ENCODE data around the gene IDNK.

DNA sequence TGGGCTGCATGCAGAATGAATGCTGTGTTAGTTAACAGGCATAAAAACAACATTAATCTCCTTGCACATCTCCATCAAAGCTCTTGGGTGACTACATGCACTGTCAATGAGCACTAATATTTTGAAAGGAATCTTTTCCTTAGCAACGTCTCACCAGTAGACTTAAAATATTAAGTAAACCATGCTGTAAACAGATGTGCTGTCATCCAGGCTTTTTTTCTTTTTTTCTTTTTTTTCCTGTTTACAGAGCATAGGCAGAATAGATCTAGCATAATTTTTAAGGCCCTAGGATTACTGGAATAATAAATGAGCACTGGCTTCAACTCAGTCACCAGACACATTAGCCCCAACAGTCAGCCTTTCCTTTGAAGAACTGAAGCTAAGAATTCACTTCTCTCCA is 48.5 kb downstream of the IDNK start:
- TF ChIP-seq AFF4 (CRISPR knock-in tag; IDR thresholded peaks at IDR 0.05; ENCODE audit: borderline replicate concordance) (no peak), CTCF (IDR thresholded peaks at IDR 0.05) (no peak), E2F4 (CRISPR knock-in tag; IDR thresholded peaks at IDR 0.05; ENCODE audit: borderline replicate concordance, low read depth) (no peak)
- TF ChIP-seq, protein P1, sequence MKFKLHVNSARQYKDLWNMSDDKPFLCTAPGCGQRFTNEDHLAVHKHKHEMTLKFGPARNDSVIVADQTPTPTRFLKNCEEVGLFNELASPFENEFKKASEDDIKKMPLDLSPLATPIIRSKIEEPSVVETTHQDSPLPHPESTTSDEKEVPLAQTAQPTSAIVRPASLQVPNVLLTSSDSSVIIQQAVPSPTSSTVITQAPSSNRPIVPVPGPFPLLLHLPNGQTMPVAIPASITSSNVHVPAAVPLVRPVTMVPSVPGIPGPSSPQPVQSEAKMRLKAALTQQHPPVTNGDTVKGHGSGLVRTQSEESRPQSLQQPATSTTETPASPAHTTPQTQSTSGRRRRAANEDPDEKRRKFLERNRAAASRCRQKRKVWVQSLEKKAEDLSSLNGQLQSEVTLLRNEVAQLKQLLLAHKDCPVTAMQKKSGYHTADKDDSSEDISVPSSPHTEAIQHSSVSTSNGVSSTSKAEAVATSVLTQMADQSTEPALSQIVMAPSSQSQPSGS (CRISPR knock-in tag; IDR thresholded peaks at IDR 0.05; ENCODE audit: borderline replicate concordance, low read depth) = no peak

Data from WTC11 (cell line).